Fibroblast of lung (primary cell): ENCODE results near the gene SERINC5. TPM values are rescaled to one million over a fixed set of nuclear protein-coding genes. Genes with fewer than 3 reads are reported as not detected.

Experiments
- DNase-seq, 2 donors: peaks; one replicate each; pipeline versions ENCODE4 v3.0.0 to v3.0.0-alpha.2; 2010; ENCODE audit warnings: low read depth in 2 of 2
- H2AFZ ChIP-seq: 2 replicates; pipeline ENCODE4 v1.5.1; 2012; ENCODE audit warnings: low read length, control low read depth, inconsistent platforms
- H3K27ac ChIP-seq: 2 replicates; pipeline ENCODE4 v1.5.1; 2011; ENCODE audit warnings: low read length, control low read depth; ENCODE audit not compliant: insufficient read depth
- H3K27me3 ChIP-seq: 2 replicates; pipeline ENCODE4 v1.5.1; 2011; ENCODE audit warnings: mild to moderate bottlenecking, low read length; ENCODE audit not compliant: control insufficient read depth, insufficient read depth
- H3K36me3 ChIP-seq: 2 replicates; pipeline ENCODE4 v1.5.1; 2011; ENCODE audit warnings: low read length; ENCODE audit not compliant: control insufficient read depth, insufficient read depth
- H3K4me1 ChIP-seq: 2 replicates; pipeline ENCODE4 v1.5.1; 2011; ENCODE audit warnings: low read length; ENCODE audit not compliant: control insufficient read depth, insufficient read depth; ENCODE audit errors: extremely low read depth
- H3K4me2 ChIP-seq: 2 replicates; pipeline ENCODE4 v1.5.1; 2011; ENCODE audit warnings: low read length, control low read depth; ENCODE audit not compliant: insufficient read depth; ENCODE audit errors: extremely low read depth
- H3K4me3 ChIP-seq, 4 experiments: fragments of 200-600 bp in 1 of 4; sonication (generic) in 1 of 4; replicated peaks in 1 of 4; 2 replicates each; pipeline ENCODE4 v1.5.1; 2011 to 2016; ENCODE audit warnings: low read length in 4 of 4, low read depth in 3 of 4, mild to moderate bottlenecking in 3 of 4, control low read depth in 2 of 4, inconsistent platforms in 1 of 4, mixed read lengths in 1 of 4; ENCODE audit not compliant: insufficient read depth in 1 of 4; ENCODE audit errors: control extremely low read depth in 1 of 4
- H3K79me2 ChIP-seq: 2 replicates; pipeline ENCODE4 v1.5.1; 2012; ENCODE audit warnings: mild to moderate bottlenecking, low read length, inconsistent platforms; ENCODE audit not compliant: control insufficient read depth, insufficient read depth
- H3K9ac ChIP-seq: 2 replicates; pipeline ENCODE4 v1.5.1; 2011; ENCODE audit warnings: mild to moderate bottlenecking, low read length, control low read depth; ENCODE audit not compliant: insufficient read depth
- H3K9me3 ChIP-seq: 2 replicates; pipeline ENCODE4 v1.5.1; 2012; ENCODE audit warnings: low read depth, low read length; ENCODE audit not compliant: control insufficient read depth, insufficient read depth
- H4K20me1 ChIP-seq: 2 replicates; pipeline ENCODE4 v1.5.1; 2011; ENCODE audit warnings: low read length; ENCODE audit not compliant: control insufficient read depth, insufficient read depth; ENCODE audit errors: extremely low read depth
- EZH2 ChIP-seq: IDR thresholded peaks from 2 replicates; pipeline ENCODE4 v1.5.1; 2012; ENCODE audit warnings: low read length, control low read depth, mild to moderate bottlenecking; ENCODE audit errors: missing control alignments
- polyA plus RNA-seq, 2 donors: library from polyadenylated mRNA; depleted of rRNA in 1 of 2; stranded (reverse) in 1 of 2; unstranded in 1 of 2; fragments of >200 nt; gene quantifications; 2 replicates each; pipeline ENCODE4 v1.2.1, GENCODE V29; 2011 to 2012; ENCODE audit warnings: missing spikeins in 1 of 2
- total RNA-seq: library from RNA; depleted of rRNA; stranded (reverse); fragments of >200 nt; gene quantifications from 2 replicates; pipeline ENCODE4 v1.2.1, GENCODE V29; 2014
- TF ChIP-seq, protein P1 (sequence below), 2 donors: IDR thresholded peaks in 1 of 2; conservative IDR thresholded peaks in 1 of 2; 1 replicate in 1 of 2; 2 replicates in 1 of 2; pipeline ENCODE4 v1.5.1; 2011 to 2012; ENCODE audit warnings: low read length in 2 of 2, control low read depth in 1 of 2, inconsistent platforms in 1 of 2, low read depth in 1 of 2, mild to moderate bottlenecking in 1 of 2

SERINC5 gene
- total and polyA plus RNA-seq, 2 donors (not counting 1 experiment from before 2014, with no cell fraction given) = 9.5 to 10.9 TPM

DNA sequence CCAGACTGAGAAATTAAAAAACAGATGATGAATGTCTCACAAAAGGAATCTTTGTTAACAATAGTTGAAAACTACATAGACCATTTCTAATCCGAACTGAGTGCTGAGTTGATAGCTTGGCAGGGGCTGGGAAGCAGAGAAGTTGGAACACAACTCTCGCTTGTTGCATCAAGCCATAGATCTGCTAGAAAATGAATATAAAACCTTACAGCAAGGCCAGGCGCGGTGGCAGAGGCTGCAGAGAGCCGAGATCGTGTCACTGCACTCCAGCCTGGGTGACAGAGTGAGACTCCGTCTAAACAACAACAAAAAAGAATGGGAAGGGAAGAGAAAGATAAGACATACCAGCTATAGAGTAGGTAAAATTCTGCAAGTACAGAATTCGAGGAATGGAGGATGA, 35.9 kb upstream of the SERINC5 start:
- Histone ChIP-seq H3K9me3 (no peaks in the 10 kb centered on the region), H4K20me1 (no peaks in the 10 kb centered on the region), H3K4me1 (no peaks in the 10 kb centered on the region), H3K4me2 (no peak overlapping the region), H2AFZ (no peak overlapping the region), H3K9ac (no peak overlapping the region), H3K27ac (no peak overlapping the region), H3K27me3 (no peaks in the 10 kb centered on the region), H3K79me2 (no peaks in the 10 kb centered on the region), H3K36me3 (no peaks in the 10 kb centered on the region), H3K4me3 (no peak overlapping the region)
- TF ChIP-seq, protein P1, sequence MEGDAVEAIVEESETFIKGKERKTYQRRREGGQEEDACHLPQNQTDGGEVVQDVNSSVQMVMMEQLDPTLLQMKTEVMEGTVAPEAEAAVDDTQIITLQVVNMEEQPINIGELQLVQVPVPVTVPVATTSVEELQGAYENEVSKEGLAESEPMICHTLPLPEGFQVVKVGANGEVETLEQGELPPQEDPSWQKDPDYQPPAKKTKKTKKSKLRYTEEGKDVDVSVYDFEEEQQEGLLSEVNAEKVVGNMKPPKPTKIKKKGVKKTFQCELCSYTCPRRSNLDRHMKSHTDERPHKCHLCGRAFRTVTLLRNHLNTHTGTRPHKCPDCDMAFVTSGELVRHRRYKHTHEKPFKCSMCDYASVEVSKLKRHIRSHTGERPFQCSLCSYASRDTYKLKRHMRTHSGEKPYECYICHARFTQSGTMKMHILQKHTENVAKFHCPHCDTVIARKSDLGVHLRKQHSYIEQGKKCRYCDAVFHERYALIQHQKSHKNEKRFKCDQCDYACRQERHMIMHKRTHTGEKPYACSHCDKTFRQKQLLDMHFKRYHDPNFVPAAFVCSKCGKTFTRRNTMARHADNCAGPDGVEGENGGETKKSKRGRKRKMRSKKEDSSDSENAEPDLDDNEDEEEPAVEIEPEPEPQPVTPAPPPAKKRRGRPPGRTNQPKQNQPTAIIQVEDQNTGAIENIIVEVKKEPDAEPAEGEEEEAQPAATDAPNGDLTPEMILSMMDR (conservative IDR thresholded peaks at IDR 0.05 in 1 of 2, IDR thresholded peaks at IDR 0.05 in 1 of 2; ENCODE audit: low read depth in 1 of 2, low read length in 2 of 2) = no peak
- no peak for TF ChIP-seq EZH2
- DNase-seq = no peak

DNA sequence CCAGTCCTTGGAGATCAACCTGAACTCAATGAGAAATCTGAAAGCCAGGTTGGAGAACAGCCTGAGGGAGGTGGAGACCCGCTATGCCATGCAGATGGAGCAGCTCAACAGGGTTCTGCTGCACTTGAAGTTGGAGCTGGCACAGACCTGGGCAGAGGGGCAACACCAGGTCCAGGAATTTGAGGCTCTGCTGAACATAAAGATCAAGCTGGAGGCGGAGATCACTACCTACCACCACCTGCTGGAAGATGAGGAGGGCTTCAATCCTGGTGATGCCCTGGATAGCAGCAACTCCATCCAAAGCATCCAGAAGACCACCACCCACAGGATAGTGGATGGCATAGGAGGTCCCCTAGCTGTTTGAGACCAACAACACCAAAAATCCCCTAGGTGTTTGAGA, 33.5 kb upstream of the SERINC5 start:
- DNase-seq = no peak
- Histone ChIP-seq H3K9me3 (no peaks in the 10 kb centered on the region), H3K27ac (no peak overlapping the region), H3K79me2 (no peaks in the 10 kb centered on the region), H3K9ac (no peak overlapping the region), H3K4me3 (no peak overlapping the region), H3K4me1 (no peaks in the 10 kb centered on the region), H3K4me2 (no peak overlapping the region), H4K20me1 (no peaks in the 10 kb centered on the region), H3K27me3 (peaks cover 2% of the 10 kb centered on the region), H2AFZ (no peak overlapping the region), H3K36me3 (no peaks in the 10 kb centered on the region)
- no peak for TF ChIP-seq EZH2
- TF ChIP-seq, protein P1 (conservative IDR thresholded peaks at IDR 0.05 in 1 of 2, IDR thresholded peaks at IDR 0.05 in 1 of 2; ENCODE audit: low read depth in 1 of 2, low read length in 2 of 2) = no peak

DNA sequence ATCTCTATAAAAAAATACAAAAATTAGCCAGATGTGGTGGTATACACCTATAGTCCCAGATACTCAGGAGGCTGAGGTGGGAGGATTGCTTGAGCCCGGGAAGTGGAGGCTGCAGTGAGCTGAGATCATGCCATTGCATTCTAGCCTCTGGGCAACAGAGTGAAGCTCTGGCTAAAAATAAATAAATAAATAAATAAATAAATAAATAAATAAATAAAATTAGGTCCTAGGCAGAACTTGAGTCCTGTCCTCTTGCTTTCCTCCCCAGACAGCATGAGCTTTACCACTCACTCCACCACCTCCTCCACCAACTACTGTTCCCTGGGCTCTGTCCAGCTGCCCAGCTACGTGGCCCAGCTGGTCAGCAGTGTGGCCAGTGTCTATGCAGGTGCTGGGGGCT, 32.3 kb upstream of the SERINC5 start:
- Histone ChIP-seq H3K27ac (no peak overlapping the region), H3K36me3 (no peaks in the 10 kb centered on the region), H3K79me2 (no peaks in the 10 kb centered on the region), H3K4me1 (no peaks in the 10 kb centered on the region), H3K9me3 (no peaks in the 10 kb centered on the region), H3K9ac (no peak overlapping the region), H4K20me1 (no peaks in the 10 kb centered on the region), H2AFZ (no peak overlapping the region), H3K27me3 (peaks cover 2% of the 10 kb centered on the region), H3K4me3 (no peak overlapping the region), H3K4me2 (no peak overlapping the region)
- TF ChIP-seq, protein P1 (conservative IDR thresholded peaks at IDR 0.05 in 1 of 2, IDR thresholded peaks at IDR 0.05 in 1 of 2; ENCODE audit: low read depth in 1 of 2, low read length in 2 of 2) = no peak
- no peak for TF ChIP-seq EZH2
- DNase-seq = no peak
